ENCODE measurements around the gene IGSF8. TPM values are rescaled to one million over a fixed set of nuclear protein-coding genes. Genes with fewer than 3 reads are reported as not detected.
"Not testable (repeated sequence)": the region's sequence is repeated elsewhere in the genome, so short reads cannot be mapped to it uniquely, and the experiment has no call there.

Gene IGSF8
- total RNA-seq, 1 donor from 2014 or later = 33.2 TPM

DNA sequence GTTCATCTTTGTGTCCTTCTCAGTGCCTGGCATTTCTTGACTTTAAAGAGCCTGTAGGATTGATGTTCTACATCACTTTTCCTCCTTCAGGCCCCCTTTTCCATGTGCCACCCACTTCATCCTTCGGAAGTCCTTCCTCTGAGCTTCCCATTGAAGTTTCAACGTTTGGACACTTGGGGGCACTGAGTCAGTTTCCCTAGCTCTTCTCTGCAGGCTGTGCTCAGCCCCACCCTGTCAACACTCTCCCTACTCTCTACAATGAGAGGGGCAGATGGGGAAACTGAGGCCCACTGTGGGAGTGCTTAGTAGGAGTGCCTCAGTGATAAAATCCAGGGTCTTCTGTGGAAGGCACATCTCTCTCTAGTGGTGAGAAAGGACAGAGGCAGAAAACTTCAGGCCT is 40.3 kb downstream of the IGSF8 start:
- Mint-ChIP-seq H3K4me3 (no peak overlapping the region), H3K27ac (no peak overlapping the region), H3K4me1 (peaks cover 13% of the 10 kb centered on the region), H3K27me3 (ENCODE audit: low read depth) (peaks cover 20% of the 10 kb centered on the region), H3K9me3 (no peaks in the 10 kb centered on the region), H3K36me3 (no peaks in the 10 kb centered on the region)
- no peak for DNase-seq (ENCODE audit: low spot score in 2 of 2, unreplicated experiment in 2 of 2)
- no peak for TF ChIP-seq CTCF (IDR thresholded peaks at IDR 0.05; ENCODE audit: unreplicated experiment)

- Mint-ChIP-seq H3K27me3 (ENCODE audit: low read depth) (peaks cover 31% of the 10 kb centered on the region), H3K9me3 (no peaks in the 10 kb centered on the region), H3K36me3 (no peaks in the 10 kb centered on the region), H3K4me1 (peaks cover 11% of the 10 kb centered on the region), H3K27ac (no peak overlapping the region), H3K4me3 (no peak overlapping the region)
- DNase-seq (ENCODE audit: low spot score in 2 of 2, unreplicated experiment in 2 of 2) = no peak
- no peak for TF ChIP-seq CTCF (IDR thresholded peaks at IDR 0.05; ENCODE audit: unreplicated experiment)
Measured at GRCh38 chr1:160056648-160057169, 41.7 kb downstream of the IGSF8 start.

DNA sequence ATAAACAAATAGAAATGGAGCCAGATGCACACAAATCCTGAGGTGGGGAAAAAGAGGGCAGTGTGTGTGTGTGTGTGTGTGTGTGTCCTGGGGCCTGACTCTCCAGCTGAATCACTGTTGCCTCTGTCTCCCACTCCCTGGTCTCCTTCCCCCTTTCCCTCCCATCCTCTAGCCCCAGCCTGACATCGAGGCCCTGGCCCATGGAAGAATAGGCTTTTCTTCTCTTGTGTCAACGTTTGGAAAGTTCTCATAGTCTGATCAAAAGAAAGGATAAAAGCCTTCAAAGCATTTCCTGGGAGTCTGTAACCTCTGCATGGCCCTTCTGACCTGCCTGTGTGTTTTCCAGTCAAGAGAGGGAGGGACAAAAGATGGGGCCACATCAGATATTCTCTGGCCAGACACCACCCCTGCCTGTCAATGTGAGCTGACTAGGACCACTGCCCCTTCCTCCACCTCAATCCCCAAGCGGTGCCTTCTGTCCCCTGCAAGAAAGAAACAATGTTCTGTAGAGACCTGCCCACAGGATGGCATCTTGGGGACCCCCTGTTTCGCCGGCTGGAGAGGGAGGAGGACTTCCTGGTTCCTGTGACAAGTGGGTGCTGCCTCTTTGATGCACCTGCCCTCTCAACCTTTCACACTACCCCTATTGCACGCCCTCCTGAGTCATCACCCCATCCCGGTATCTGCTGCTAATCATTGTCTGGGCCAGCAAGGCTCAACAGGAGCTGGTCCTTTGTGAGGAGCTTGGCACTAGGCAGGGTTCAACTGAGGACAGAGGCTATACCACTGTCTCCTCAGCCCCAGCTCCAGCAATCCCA is 44.7 kb downstream of the IGSF8 start:
- Mint-ChIP-seq H3K9me3 (no peaks in the 10 kb centered on the region), H3K4me3 (no peak overlapping the region), H3K27ac (no peak overlapping the region), H3K4me1 (peaks cover 5% of the 10 kb centered on the region), H3K36me3 (no peaks in the 10 kb centered on the region), H3K27me3 (ENCODE audit: low read depth) (peaks cover 42% of the 10 kb centered on the region)
- DNase-seq (ENCODE audit: low spot score in 2 of 2, unreplicated experiment in 2 of 2) = no peak
- no peak for TF ChIP-seq CTCF (IDR thresholded peaks at IDR 0.05; ENCODE audit: unreplicated experiment)

GRCh38 chr1:160052936-160053335 is 45.5 kb downstream of the IGSF8 start:
- Mint-ChIP-seq H3K36me3 (no peaks in the 10 kb centered on the region), H3K4me1 (peaks cover 8% of the 10 kb centered on the region), H3K27me3 (ENCODE audit: low read depth) (peaks cover 45% of the 10 kb centered on the region), H3K4me3 (no peak overlapping the region), H3K27ac (no peak overlapping the region), H3K9me3 (no peaks in the 10 kb centered on the region)
- DNase-seq (ENCODE audit: low spot score in 2 of 2, unreplicated experiment in 2 of 2) = no peak
- TF ChIP-seq CTCF (IDR thresholded peaks at IDR 0.05; ENCODE audit: unreplicated experiment) = no peak

GRCh38 chr1:160050619-160051018 is 47.8 kb downstream of the IGSF8 start:
- DNase-seq (ENCODE audit: low spot score in 2 of 2, unreplicated experiment in 2 of 2) = no peak

GRCh38 chr1:160050182-160050581 is 48.2 kb downstream of the IGSF8 start:
- not testable (repeated sequence) for H3K27ac Mint-ChIP-seq; H3K36me3 Mint-ChIP-seq; DNase-seq (ENCODE audit: low spot score in 2 of 2, unreplicated experiment in 2 of 2); H3K9me3 Mint-ChIP-seq; H3K4me3 Mint-ChIP-seq
- Mint-ChIP-seq H3K4me1 (peaks cover 15% of the 10 kb centered on the region), H3K27me3 (ENCODE audit: low read depth) (peaks cover 42% of the 10 kb centered on the region)

More at GRCh38 chr1:160050619-160051018, 47.8 kb downstream of the IGSF8 start:
- Mint-ChIP-seq H3K36me3 (no peaks in the 10 kb centered on the region), H3K4me1 (peaks cover 15% of the 10 kb centered on the region), H3K4me3 (no peak overlapping the region), H3K9me3 (no peaks in the 10 kb centered on the region), H3K27ac (no peak overlapping the region), H3K27me3 (ENCODE audit: low read depth) (peaks cover 43% of the 10 kb centered on the region)
- no peak for TF ChIP-seq CTCF (IDR thresholded peaks at IDR 0.05; ENCODE audit: unreplicated experiment)

All from mesothelial cell of epicardium (in vitro differentiated cells).